ENCODE data around the gene ZDHHC12. TPM values are rescaled to one million over a fixed set of nuclear protein-coding genes. Genes with fewer than 3 reads are reported as not detected.

ZDHHC12 gene
- total RNA-seq, 1 experiment from 2014 or later: 39.7 TPM

DNA sequence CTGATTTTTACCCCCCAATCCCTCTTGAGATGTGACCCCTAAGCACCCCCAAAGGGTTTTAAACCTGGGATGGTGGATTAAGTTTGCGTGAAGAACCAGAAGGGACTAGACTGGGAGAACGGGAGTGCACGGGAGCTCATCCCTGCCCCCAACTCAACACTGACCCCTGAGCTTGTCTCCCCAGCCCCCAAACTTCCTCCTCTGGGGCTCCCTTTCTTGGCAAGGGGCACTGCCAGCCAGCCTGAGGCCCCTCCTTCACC lies 39.9 kb downstream of the ZDHHC12 start:
- H3K27ac Mint-ChIP-seq: peak overlapping the region; percentile 97
- peaks cover 25% of the 10 kb centered on the region for H3K36me3 Mint-ChIP-seq
- CTCF ChIA-PET: interaction anchor here (0.8 to 3.4 kb wide), 5 partner anchors 18 to 264 kb away, joined by 3 to 19 read pairs (median 7); partner anchors contain the start of genes CERCAM, ENDOG and PKN3
- peak overlapping the region; percentile 96 for H3K4me3 Mint-ChIP-seq
- TF ChIP-seq, protein P1, sequence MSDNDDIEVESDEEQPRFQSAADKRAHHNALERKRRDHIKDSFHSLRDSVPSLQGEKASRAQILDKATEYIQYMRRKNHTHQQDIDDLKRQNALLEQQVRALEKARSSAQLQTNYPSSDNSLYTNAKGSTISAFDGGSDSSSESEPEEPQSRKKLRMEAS (CRISPR knock-in tag; IDR thresholded peaks at IDR 0.05): no peak
- TF ChIP-seq NFYB (CRISPR knock-in tag; conservative IDR thresholded peaks at IDR 0.05; ENCODE audit: low read depth): peak; percentile 3; the same call in 1 of the 2 replicates
- TF ChIP-seq, protein P2, sequence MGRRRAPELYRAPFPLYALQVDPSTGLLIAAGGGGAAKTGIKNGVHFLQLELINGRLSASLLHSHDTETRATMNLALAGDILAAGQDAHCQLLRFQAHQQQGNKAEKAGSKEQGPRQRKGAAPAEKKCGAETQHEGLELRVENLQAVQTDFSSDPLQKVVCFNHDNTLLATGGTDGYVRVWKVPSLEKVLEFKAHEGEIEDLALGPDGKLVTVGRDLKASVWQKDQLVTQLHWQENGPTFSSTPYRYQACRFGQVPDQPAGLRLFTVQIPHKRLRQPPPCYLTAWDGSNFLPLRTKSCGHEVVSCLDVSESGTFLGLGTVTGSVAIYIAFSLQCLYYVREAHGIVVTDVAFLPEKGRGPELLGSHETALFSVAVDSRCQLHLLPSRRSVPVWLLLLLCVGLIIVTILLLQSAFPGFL (CRISPR knock-in tag; IDR thresholded peaks at IDR 0.05; ENCODE audit: borderline replicate concordance): no peak
- TF ChIP-seq, protein P3, sequence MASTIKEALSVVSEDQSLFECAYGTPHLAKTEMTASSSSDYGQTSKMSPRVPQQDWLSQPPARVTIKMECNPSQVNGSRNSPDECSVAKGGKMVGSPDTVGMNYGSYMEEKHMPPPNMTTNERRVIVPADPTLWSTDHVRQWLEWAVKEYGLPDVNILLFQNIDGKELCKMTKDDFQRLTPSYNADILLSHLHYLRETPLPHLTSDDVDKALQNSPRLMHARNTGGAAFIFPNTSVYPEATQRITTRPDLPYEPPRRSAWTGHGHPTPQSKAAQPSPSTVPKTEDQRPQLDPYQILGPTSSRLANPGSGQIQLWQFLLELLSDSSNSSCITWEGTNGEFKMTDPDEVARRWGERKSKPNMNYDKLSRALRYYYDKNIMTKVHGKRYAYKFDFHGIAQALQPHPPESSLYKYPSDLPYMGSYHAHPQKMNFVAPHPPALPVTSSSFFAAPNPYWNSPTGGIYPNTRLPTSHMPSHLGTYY (CRISPR knock-in tag; IDR thresholded peaks at IDR 0.05): no peak
- TF ChIP-seq, protein P4, sequence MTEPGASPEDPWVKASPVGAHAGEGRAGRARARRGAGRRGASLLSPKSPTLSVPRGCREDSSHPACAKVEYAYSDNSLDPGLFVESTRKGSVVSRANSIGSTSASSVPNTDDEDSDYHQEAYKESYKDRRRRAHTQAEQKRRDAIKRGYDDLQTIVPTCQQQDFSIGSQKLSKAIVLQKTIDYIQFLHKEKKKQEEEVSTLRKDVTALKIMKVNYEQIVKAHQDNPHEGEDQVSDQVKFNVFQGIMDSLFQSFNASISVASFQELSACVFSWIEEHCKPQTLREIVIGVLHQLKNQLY (CRISPR knock-in tag; IDR thresholded peaks at IDR 0.05): no peak
- TF ChIP-seq MYBL2 (CRISPR knock-in tag; IDR thresholded peaks at IDR 0.05): no peak
- TF ChIP-seq, protein P5, sequence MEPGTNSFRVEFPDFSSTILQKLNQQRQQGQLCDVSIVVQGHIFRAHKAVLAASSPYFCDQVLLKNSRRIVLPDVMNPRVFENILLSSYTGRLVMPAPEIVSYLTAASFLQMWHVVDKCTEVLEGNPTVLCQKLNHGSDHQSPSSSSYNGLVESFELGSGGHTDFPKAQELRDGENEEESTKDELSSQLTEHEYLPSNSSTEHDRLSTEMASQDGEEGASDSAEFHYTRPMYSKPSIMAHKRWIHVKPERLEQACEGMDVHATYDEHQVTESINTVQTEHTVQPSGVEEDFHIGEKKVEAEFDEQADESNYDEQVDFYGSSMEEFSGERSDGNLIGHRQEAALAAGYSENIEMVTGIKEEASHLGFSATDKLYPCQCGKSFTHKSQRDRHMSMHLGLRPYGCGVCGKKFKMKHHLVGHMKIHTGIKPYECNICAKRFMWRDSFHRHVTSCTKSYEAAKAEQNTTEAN (CRISPR knock-in tag; IDR thresholded peaks at IDR 0.05): 0 out of 2 replicates have a peak, but pooled peaks have one; percentile 71
- TF ChIP-seq SOX15 (CRISPR knock-in tag; IDR thresholded peaks at IDR 0.05): no peak
- TF ChIP-seq ZBTB21 (CRISPR knock-in tag; IDR thresholded peaks at IDR 0.05; ENCODE audit: borderline replicate concordance): no peak
- TF ChIP-seq, protein P6, sequence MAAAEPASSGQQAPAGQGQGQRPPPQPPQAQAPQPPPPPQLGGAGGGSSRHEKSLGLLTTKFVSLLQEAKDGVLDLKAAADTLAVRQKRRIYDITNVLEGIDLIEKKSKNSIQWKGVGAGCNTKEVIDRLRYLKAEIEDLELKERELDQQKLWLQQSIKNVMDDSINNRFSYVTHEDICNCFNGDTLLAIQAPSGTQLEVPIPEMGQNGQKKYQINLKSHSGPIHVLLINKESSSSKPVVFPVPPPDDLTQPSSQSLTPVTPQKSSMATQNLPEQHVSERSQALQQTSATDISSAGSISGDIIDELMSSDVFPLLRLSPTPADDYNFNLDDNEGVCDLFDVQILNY (CRISPR knock-in tag; IDR thresholded peaks at IDR 0.05): 0 out of 2 replicates have a peak, but pooled peaks have one; percentile 42
- no peak for TF ChIP-seq RELA (CRISPR knock-in tag; IDR thresholded peaks at IDR 0.05; ENCODE audit: borderline replicate concordance)
- TF ChIP-seq, protein P7, sequence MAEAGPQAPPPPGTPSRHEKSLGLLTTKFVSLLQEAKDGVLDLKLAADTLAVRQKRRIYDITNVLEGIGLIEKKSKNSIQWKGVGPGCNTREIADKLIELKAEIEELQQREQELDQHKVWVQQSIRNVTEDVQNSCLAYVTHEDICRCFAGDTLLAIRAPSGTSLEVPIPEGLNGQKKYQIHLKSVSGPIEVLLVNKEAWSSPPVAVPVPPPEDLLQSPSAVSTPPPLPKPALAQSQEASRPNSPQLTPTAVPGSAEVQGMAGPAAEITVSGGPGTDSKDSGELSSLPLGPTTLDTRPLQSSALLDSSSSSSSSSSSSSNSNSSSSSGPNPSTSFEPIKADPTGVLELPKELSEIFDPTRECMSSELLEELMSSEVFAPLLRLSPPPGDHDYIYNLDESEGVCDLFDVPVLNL (CRISPR knock-in tag; IDR thresholded peaks at IDR 0.05; ENCODE audit: borderline replicate concordance, low read depth): no peak
- no peak for TF ChIP-seq NR2C2 (CRISPR knock-in tag; IDR thresholded peaks at IDR 0.05)
- TF ChIP-seq, protein P8, sequence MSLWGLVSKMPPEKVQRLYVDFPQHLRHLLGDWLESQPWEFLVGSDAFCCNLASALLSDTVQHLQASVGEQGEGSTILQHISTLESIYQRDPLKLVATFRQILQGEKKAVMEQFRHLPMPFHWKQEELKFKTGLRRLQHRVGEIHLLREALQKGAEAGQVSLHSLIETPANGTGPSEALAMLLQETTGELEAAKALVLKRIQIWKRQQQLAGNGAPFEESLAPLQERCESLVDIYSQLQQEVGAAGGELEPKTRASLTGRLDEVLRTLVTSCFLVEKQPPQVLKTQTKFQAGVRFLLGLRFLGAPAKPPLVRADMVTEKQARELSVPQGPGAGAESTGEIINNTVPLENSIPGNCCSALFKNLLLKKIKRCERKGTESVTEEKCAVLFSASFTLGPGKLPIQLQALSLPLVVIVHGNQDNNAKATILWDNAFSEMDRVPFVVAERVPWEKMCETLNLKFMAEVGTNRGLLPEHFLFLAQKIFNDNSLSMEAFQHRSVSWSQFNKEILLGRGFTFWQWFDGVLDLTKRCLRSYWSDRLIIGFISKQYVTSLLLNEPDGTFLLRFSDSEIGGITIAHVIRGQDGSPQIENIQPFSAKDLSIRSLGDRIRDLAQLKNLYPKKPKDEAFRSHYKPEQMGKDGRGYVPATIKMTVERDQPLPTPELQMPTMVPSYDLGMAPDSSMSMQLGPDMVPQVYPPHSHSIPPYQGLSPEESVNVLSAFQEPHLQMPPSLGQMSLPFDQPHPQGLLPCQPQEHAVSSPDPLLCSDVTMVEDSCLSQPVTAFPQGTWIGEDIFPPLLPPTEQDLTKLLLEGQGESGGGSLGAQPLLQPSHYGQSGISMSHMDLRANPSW (CRISPR knock-in tag; conservative IDR thresholded peaks at IDR 0.05; ENCODE audit: low read depth): no peak
- TF ChIP-seq JUN (CRISPR knock-in tag; IDR thresholded peaks at IDR 0.05): peak; percentile 11; the same call in 1 of the 2 replicates
- TF ChIP-seq, protein P9, sequence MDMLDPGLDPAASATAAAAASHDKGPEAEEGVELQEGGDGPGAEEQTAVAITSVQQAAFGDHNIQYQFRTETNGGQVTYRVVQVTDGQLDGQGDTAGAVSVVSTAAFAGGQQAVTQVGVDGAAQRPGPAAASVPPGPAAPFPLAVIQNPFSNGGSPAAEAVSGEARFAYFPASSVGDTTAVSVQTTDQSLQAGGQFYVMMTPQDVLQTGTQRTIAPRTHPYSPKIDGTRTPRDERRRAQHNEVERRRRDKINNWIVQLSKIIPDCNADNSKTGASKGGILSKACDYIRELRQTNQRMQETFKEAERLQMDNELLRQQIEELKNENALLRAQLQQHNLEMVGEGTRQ (CRISPR knock-in tag; IDR thresholded peaks at IDR 0.05): no peak
- no peaks in the 10 kb centered on the region; the same call in 1 of the 2 replicates for H3K27me3 Mint-ChIP-seq (ENCODE audit: low read depth)
- ATAC-seq (no peak), DNase-seq (ENCODE audit: low spot score) (no peak)
- POLR2A ChIA-PET: interaction anchor here (0.8 to 1.7 kb wide), 5 partner anchors 14 to 48 kb away, joined by 3 to 7 read pairs (median 4); partner anchors contain the start of genes PKN3 and ZDHHC12
- peaks cover 44% of the 10 kb centered on the region for H3K4me1 Mint-ChIP-seq
- H3K9me3 Mint-ChIP-seq: peaks cover 8% of the 10 kb centered on the region
